NCI-H146 treated with DMSO at 0.1 percent for 48 hours (cell line): ENCODE measurements around the gene TMEM82.
"Not testable (repeated sequence)": the region's sequence is repeated elsewhere in the genome, so short reads cannot be mapped to it uniquely, and the experiment has no call there.

Experiments used
- DNase-seq: peaks from one replicate; lab custom pipeline; 2025; ENCODE audit not compliant: unreplicated experiment; lab: John Stamatoyannopoulos, UW

TMEM82 gene

DNA sequence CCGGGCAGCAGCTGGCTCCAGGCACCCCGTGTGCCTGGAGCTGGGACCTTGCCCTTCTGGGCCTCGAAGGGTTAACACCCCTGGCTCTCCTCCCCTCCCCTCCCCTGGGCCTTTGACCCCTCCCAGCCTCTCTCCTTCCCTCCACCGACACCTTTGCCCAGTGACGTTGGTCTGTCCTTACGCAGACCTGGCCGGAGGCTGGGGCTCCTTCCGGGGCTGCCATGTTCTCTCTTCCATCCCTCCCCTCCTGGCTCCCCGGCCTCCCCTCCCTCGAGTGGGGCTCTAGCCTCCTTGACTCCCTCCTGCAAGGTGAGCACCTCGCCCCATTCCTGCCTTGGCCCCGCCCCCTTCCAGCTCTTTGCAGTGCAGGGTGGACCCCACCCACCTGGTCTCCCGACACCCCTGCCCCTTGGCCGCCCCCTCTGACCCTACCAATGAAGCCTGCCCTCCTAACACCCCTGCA is at the start of gene TMEM82:
TSS of gene TMEM82 (plus strand) at position 161 of the 463 bp plus-strand sequence. CDS start at position 222, 61 bp downstream.
- no peak for DNase-seq

DNA sequence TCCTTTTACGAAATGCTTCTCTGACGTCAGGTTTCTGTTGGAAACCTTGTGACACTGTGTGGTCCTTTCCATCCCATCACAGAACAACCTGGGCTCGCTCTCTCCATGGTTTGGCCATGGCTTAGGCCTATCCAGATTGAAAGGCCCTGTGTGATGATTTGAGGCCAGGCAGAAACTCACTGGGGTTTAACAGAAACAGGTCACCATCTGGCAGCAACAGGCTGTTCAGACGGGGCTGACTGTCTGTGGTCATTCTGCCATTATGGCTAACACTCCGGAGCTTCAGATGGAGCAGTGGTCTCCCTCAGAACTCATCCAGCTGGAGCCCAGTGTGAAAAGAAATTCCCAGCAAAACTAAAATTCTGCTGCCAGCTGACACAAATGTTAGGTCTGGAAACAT is 48.9 kb upstream of the TMEM82 start:
- no peak for DNase-seq

GRCh38 chr1:15696956-15697521 is 45.3 kb upstream of the TMEM82 start:
- no peak for DNase-seq

DNA sequence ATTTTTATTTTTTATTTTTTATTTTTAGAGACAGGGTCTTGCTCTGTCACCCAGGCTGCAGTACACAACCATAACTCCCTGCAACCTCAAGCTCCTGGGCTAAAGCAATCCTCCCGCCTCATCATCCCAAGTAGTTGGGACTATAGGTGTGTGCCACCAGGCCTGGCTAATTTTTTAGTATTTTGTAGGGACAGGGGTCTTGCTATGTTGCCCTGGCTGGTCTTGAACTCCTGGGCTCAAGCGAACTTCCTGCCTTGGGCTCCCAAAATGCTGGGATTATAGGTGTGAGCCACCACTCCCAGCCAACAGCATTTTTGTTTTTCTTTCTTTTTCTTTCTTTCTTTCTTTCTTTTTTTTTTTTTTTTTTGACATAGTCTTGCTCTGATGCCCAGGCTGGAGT is 44.1 kb upstream of the TMEM82 start:
- no peak for DNase-seq

DNA sequence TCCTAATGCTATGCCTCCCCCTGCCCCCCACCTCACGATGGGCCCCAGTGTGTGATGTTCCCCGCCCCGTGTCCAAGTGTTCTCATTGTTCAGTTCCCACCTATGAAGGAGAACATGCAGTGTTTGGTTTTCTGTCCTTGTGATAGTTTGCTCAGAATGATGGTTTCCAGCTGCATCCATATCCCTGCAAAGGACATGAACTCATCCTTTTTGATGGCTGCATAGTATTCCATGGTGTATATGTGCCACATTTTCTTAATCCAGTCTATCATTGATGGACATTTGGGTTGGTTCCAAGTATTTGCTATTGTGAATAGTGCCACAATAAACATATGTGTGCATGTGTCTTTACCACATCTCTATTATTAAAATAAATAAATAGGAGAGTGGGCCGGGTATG is 43.0 kb upstream of the TMEM82 start:
- not testable (repeated sequence) for DNase-seq

DNA sequence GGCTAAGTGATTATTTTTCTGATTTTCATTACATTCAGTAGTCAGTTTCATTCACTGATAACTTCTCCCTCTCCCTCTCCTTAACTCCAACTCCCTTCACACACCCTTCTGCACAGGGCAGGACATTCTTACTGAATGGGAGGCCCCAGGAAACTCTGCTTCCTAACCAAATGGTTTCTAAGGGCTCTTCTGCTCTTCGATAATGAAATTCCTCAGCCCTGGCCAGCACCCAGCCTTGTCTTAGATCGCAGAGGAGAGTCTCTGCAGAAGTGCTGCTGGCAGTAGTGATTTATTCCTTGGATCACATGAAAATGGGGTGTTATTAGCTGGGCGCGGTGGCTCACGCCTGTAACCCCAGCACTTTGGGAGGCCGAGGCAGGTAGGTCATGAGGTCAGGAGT is 41.8 kb upstream of the TMEM82 start:
- DNase-seq = no peak

DNA sequence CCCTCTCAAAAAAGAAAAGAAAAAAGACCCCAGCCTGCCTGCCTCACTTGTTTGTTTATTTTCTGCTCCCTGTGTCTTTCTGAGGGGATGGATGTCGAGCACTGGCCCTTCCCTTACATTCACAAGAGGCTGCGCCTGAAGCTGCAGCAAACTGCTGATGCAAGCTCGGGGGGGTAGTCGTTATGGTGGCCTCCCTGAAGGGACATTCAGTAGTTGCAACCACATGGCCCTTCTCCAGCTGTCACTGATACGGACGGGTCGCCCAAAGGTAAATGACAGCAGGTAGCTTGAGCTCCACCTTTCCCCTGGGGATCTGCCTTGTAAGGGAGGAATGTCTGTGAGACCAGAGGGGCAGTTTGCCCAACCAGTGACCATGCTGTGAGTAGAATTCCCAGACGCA is 40.5 kb upstream of the TMEM82 start:
- no peak for DNase-seq

DNA sequence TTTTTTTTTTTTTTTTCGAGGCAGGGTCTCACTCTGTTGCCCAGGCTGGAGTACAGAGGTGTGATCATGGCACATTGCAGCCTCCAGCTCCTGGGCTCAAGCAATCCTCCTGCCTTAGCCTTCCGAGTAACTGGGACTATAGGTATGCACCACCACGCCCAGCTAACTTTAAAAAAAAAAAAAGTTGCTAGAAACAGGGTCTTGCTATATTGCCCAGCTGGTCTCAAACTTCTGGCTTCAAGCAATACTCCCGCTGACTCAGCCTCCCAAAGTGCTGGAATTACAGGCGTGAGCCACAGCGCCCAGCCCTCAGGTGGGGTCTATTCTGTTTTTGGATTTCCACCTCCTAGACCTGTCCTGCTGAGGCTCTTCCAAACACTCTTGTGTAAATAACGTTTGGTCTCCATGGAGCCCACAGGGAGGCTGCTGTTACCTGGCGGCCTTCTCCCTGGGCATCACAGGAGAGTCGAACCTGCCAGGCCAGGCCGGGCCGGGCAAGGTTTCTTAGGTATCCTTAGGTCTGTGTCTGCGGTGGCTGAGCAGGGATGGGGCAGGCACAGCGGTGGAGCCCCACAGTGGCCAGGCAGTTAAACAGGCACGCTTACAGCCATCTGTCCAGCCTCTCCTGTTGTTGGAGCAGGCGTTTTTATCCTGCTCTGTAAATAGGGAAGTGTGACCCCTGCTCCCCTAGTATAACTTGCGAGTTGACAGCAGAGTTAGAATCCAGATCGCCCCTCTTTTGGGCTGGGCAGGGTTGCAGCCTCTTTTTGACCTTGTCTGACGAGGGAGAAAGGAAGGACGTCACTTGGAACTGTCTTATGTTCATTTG is 39.4 kb upstream of the TMEM82 start:
- no peak for DNase-seq

DNA sequence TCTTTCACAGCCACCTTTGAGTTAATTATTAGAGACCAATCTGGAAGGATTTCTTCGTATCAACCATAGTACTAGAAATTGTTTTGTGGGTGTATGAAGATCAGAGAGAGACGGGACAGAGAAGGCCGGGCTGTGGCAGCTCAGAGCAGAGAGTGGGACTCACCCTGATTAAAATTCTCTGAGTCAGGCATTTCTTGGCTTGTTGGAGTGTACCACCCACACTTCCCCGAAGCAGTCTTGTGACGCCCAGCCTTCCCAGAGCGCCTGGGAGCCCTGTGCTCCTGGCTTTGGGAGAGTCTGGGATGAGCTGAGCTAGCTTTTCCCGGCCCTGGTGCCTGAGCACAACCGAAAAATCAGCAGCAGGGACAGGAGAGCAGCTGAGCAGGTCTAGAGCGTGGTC is 38.7 kb upstream of the TMEM82 start:
- no peak for DNase-seq

DNA sequence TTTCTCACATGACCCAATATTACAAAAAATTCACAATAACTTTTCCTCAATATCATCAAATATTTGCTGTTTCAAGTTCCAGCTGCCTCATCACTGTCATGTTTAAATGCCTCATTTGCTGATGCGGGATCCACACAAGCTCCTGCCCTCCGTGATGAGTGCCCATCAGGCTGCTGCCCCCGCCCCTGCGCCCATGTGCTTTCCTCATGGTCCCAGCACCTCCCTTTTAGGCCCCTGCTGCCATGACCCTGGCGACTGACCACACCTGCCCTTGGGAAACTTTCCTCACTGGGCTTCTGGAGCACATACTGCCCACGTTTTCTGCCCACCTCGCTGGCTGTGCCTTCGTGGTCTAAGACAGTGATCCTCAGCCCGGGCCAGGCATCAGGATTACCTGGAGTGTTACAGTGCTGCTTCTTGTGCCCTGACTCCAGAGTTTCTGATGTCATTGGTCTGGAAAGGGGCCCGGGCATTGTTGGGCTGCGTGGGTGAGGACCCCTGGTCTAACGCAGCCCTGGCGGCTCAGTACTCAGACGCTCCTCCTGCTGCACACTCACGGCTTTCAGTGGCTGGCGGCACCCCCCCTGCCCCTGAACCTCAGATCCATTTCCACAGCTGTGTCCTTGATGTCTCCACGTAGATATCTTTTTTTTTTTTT is 37.6 kb upstream of the TMEM82 start:
- DNase-seq = no peak

DNA sequence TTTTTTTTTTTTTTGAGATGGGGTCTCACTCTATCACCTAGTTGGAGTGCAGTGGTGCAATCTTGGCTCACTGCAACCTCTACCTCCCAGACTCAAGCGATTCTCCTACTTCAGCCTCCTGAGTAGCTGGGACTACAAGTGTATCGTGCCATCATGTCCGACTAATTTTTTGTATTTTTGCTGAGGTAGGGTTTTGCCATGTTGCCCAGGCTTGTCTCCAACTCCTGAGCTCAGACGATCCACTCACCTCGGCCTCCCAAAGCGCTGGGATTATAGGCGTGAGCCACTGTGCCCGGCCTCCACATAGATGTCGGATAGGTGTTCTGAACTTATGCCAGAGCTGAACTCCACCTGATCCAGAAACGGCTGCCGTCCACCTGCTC is 37.1 kb upstream of the TMEM82 start:
- no peak for DNase-seq

DNA sequence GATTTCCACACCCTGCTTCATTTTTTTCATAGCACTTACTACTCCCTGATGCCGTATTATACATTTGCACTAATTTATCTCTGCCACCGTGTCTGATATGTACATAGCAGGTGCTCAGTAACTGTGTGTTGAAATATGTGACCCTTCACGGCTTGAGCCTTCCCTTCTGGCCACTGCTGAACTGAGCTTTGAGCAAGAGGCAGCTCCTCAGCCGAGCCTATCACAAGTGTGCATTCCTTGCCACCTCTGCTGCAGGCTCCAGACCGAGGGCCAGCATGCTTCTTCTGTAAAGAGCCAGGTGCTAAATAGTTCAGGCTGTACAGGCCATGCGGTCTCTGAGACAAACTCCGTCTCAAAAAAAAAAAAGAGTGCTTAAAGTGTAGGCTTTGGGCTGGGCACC is 35.5 kb upstream of the TMEM82 start:
- DNase-seq = no peak

DNA sequence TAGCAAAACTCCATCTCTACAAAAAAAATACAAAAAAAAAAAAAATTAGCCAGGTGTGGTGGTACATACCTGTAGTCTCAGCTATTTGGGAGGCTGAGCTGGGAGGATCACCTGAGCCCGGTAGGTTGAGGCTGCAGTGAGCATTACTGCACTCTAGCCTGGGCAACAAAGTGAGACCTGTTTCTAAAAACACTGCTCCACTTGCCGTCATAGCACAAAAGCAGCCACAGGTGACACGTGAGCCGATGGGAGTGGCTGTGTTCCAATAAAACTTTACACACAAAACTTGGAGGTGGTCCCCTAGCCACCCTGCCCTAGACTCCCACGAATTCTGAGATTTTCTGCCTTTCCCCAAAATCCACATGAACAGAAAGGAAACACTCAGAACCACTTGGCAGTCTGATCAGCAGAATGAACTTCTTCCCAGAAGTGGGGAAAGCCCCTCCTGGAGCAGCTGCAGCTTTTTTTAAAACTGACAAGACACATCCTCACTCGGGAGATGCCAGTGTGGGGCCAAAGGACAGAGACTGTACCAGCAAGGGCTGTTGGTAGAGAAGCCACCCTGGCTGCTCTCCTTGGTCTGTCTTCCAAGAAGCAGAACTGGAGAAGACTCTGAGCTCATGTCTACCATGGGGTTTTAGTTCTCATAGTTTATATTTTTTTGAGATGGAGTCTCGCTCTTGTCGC is 34.9 kb upstream of the TMEM82 start:
- DNase-seq = no peak

- DNase-seq = no peak
Measured at GRCh38 chr1:15708486-15709137, 33.7 kb upstream of the TMEM82 start.

- DNase-seq = no peak
Measured at GRCh38 chr1:15709226-15709625, 33.1 kb upstream of the TMEM82 start.

- DNase-seq = no peak
Measured at GRCh38 chr1:15712168-15712567, 30.1 kb upstream of the TMEM82 start.

DNA sequence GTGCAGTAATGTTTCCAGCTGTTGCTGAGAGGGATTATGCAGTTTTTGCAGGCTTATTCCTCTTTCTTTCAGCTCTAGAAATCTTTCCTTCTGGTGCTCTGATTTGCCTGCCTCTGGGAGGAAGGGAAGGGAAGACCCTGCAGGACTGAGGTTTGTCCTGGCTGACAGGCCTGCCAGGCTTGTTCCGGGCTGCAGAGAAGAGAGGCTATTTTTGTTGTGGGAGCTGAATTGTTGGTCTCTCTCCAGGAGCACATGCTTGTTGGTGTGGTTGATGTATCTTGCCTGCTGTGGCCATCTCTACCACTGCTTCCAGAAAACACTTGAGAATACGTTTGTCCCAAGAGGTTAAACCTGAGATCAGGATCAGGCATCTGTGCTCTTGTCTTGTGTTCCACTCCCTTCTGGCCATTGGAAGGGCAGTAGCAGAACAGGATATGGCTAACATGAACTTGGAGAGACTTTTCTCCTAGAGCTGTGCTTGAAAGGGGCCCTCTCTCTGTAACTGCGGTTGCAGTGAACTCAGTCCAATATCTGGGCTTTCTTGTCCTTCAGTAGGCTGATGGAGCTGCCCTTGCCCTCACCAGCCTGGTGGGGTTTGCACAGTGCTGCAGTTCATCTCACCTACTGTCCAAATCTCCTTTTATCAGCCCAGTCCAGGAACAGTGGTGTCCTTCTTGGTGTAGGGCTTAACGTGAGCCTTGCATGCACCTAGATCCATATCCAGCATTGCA is 27.7 kb upstream of the TMEM82 start:
- no peak for DNase-seq

DNA sequence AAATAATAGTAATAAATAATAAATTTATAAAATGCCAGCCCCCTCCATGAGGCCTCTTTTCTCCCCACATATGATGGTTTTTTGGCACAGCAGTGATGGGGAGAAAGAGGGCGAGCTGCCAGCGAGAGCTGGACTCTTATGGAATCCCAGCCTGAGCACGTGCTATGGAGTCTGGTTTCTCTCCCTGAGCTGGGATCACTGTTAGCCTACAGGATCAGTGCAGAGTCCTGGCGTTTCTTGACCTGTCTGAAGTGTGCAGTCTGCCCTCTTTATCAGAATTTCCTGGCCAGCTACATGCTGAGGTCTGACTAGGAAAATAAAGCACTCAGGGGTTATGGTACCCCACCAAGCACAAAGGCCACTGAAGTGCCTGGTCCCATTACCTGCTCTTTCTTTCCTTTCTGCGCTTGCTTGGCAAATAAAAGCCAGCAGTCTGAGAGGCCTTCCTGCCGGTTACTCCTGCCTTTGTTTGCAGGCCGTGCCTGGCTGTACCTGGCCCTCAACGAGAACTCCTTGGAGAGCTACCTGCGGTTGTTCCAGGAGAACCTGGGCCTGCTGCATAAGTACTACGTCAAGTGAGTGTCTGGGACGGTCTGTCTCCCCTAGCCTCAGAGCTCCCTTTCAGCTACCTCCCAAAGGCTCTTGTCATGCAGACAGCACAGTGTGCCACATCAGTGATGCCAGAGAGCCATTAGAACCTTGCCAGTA is 24.7 kb upstream of the TMEM82 start:
- no peak for DNase-seq

GRCh38 chr1:15718199-15718601 is 24.1 kb upstream of the TMEM82 start:
- DNase-seq = no peak
